ENCODE results near the gene LRRC28.

LRRC28 gene

GRCh38 chr15:99320374-99321215 lies 69.3 kb downstream of the LRRC28 start:
- H3K9ac ChIP-seq (ENCODE audit: insufficient read length, low read depth): no peak overlapping the region
- no peak for DNase-seq (ENCODE audit: low read depth, low spot score)
- TF ChIP-seq YY1 (IDR thresholded peaks at IDR 0.05; ENCODE audit: insufficient read depth, insufficient read length): no peak
- no peak for TF ChIP-seq SUZ12 (IDR thresholded peaks at IDR 0.05; ENCODE audit: extremely low read depth, insufficient read depth, insufficient read length)
- no peak for TF ChIP-seq ZNF274 (IDR thresholded peaks at IDR 0.05; ENCODE audit: low read depth, low read length)
- no peaks in the 10 kb centered on the region for H3K27me3 ChIP-seq (ENCODE audit: insufficient read depth, insufficient read length)
- no peaks in the 10 kb centered on the region for H3K36me3 ChIP-seq (ENCODE audit: insufficient read depth, insufficient read length, low read length)
- H3K4me3 ChIP-seq (ENCODE audit: insufficient read length, low read depth): no peak overlapping the region
- H3K9me3 ChIP-seq (ENCODE audit: insufficient read depth, low read length): 0 out of 2 replicates have a peak, but pooled peaks cover 10% of the 10 kb centered on the region
- H3K4me1 ChIP-seq (ENCODE audit: insufficient read depth, insufficient read length): no peaks in the 10 kb centered on the region

- H3K4me1 ChIP-seq (ENCODE audit: insufficient read depth, insufficient read length): no peaks in the 10 kb centered on the region
- no peaks in the 10 kb centered on the region for H3K36me3 ChIP-seq (ENCODE audit: insufficient read depth, insufficient read length, low read length)
- H3K9ac ChIP-seq (ENCODE audit: insufficient read length, low read depth): no peak overlapping the region
- 0 out of 2 replicates have a peak, but pooled peaks cover 10% of the 10 kb centered on the region for H3K9me3 ChIP-seq (ENCODE audit: insufficient read depth, low read length)
- H3K27me3 ChIP-seq (ENCODE audit: insufficient read depth, insufficient read length): no peaks in the 10 kb centered on the region
- TF ChIP-seq SUZ12 (IDR thresholded peaks at IDR 0.05; ENCODE audit: extremely low read depth, insufficient read depth, insufficient read length): no peak
- no peak for TF ChIP-seq YY1 (IDR thresholded peaks at IDR 0.05; ENCODE audit: insufficient read depth, insufficient read length)
- TF ChIP-seq ZNF274 (IDR thresholded peaks at IDR 0.05; ENCODE audit: low read depth, low read length): no peak
- DNase-seq (ENCODE audit: low read depth, low spot score): no peak
- no peak overlapping the region for H3K4me3 ChIP-seq (ENCODE audit: insufficient read length, low read depth)
Measured at GRCh38 chr15:99321468-99321867, 70.2 kb downstream of the LRRC28 start.

GRCh38 chr15:99322643-99323405 lies 71.5 kb downstream of the LRRC28 start:
- Histone ChIP-seq H3K9me3 (ENCODE audit: insufficient read depth, low read length) (0 out of 2 replicates have a peak, but pooled peaks cover 10% of the 10 kb centered on the region), H3K27me3 (ENCODE audit: insufficient read depth, insufficient read length) (no peaks in the 10 kb centered on the region), H3K4me3 (ENCODE audit: insufficient read length, low read depth) (no peak overlapping the region), H3K36me3 (ENCODE audit: insufficient read depth, insufficient read length, low read length) (no peaks in the 10 kb centered on the region), H3K9ac (ENCODE audit: insufficient read length, low read depth) (no peak overlapping the region), H3K4me1 (ENCODE audit: insufficient read depth, insufficient read length) (no peaks in the 10 kb centered on the region)
- no peak for TF ChIP-seq YY1 (IDR thresholded peaks at IDR 0.05; ENCODE audit: insufficient read depth, insufficient read length)
- no peak for TF ChIP-seq SUZ12 (IDR thresholded peaks at IDR 0.05; ENCODE audit: extremely low read depth, insufficient read depth, insufficient read length)
- TF ChIP-seq ZNF274 (IDR thresholded peaks at IDR 0.05; ENCODE audit: low read depth, low read length): no peak
- no peak for DNase-seq (ENCODE audit: low read depth, low spot score)

- H3K4me1 ChIP-seq (ENCODE audit: insufficient read depth, insufficient read length): no peaks in the 10 kb centered on the region
- no peak overlapping the region for H3K4me3 ChIP-seq (ENCODE audit: insufficient read length, low read depth)
- H3K27me3 ChIP-seq (ENCODE audit: insufficient read depth, insufficient read length): no peaks in the 10 kb centered on the region
- 0 out of 2 replicates have a peak, but pooled peaks cover 10% of the 10 kb centered on the region for H3K9me3 ChIP-seq (ENCODE audit: insufficient read depth, low read length)
- H3K9ac ChIP-seq (ENCODE audit: insufficient read length, low read depth): no peak overlapping the region
- DNase-seq (ENCODE audit: low read depth, low spot score): no peak
- H3K36me3 ChIP-seq (ENCODE audit: insufficient read depth, insufficient read length, low read length): no peaks in the 10 kb centered on the region
- no peak for TF ChIP-seq SUZ12 (IDR thresholded peaks at IDR 0.05; ENCODE audit: extremely low read depth, insufficient read depth, insufficient read length)
- no peak for TF ChIP-seq YY1 (IDR thresholded peaks at IDR 0.05; ENCODE audit: insufficient read depth, insufficient read length)
- no peak for TF ChIP-seq ZNF274 (IDR thresholded peaks at IDR 0.05; ENCODE audit: low read depth, low read length)
Measured at GRCh38 chr15:99324082-99324620, 72.9 kb downstream of the LRRC28 start.

GRCh38 chr15:99324700-99325099 lies 73.4 kb downstream of the LRRC28 start:
- Histone ChIP-seq H3K9me3 (ENCODE audit: insufficient read depth, low read length) (0 out of 2 replicates have a peak, but pooled peaks cover 10% of the 10 kb centered on the region), H3K9ac (ENCODE audit: insufficient read length, low read depth) (no peak overlapping the region), H3K4me1 (ENCODE audit: insufficient read depth, insufficient read length) (no peaks in the 10 kb centered on the region), H3K36me3 (ENCODE audit: insufficient read depth, insufficient read length, low read length) (no peaks in the 10 kb centered on the region), H3K27me3 (ENCODE audit: insufficient read depth, insufficient read length) (no peaks in the 10 kb centered on the region), H3K4me3 (ENCODE audit: insufficient read length, low read depth) (no peak overlapping the region)
- no peak for TF ChIP-seq YY1 (IDR thresholded peaks at IDR 0.05; ENCODE audit: insufficient read depth, insufficient read length)
- no peak for DNase-seq (ENCODE audit: low read depth, low spot score)

GRCh38 chr15:99326235-99326634 lies 75.0 kb downstream of the LRRC28 start:
- Histone ChIP-seq H3K9ac (ENCODE audit: insufficient read length, low read depth) (no peak overlapping the region), H3K27me3 (ENCODE audit: insufficient read depth, insufficient read length) (no peaks in the 10 kb centered on the region), H3K36me3 (ENCODE audit: insufficient read depth, insufficient read length, low read length) (no peaks in the 10 kb centered on the region), H3K9me3 (ENCODE audit: insufficient read depth, low read length) (0 out of 2 replicates have a peak, but pooled peaks cover 6% of the 10 kb centered on the region), H3K4me3 (ENCODE audit: insufficient read length, low read depth) (no peak overlapping the region), H3K4me1 (ENCODE audit: insufficient read depth, insufficient read length) (no peaks in the 10 kb centered on the region)
- no peak for DNase-seq (ENCODE audit: low read depth, low spot score)
- TF ChIP-seq SUZ12 (IDR thresholded peaks at IDR 0.05; ENCODE audit: extremely low read depth, insufficient read depth, insufficient read length) (no peak), ZNF274 (IDR thresholded peaks at IDR 0.05; ENCODE audit: low read depth, low read length) (no peak), YY1 (IDR thresholded peaks at IDR 0.05; ENCODE audit: insufficient read depth, insufficient read length) (no peak)

Data from NT2/D1 (cell line).